HCT116 (cell line): ENCODE results near the gene ETHE1. TPM values are rescaled to one million over a fixed set of nuclear protein-coding genes. Genes with fewer than 3 reads are reported as not detected.

Source experiments
- ATAC-seq: fragments of 200-7000 bp; cut with Tn5 transposase; 2 replicates; pipeline ENCODE4 v1.9.1; 2020; ENCODE audit warnings: mild to moderate bottlenecking, moderate library complexity
- BruUV-seq: library from RNA; stranded (reverse); fragments of 400-500 nt; replicated peaks from 2 replicates; lab custom pipeline; 2021; lab: Mats Ljungman, UMichigan
- CTCF ChIA-PET: fragments of 300-600 bp; sonication (Branson Sonifier 250); formaldehyde crosslinking; loops from one replicate; lab custom pipeline; 2021; ENCODE audit warnings: antibody characterized with exemption; lab: Charles Lee
- POLR2A ChIA-PET: fragments of 300-600, 350-600 bp; sonication (Branson Sonifier 250); formaldehyde crosslinking; loops from one replicate; lab custom pipeline; 2021; ENCODE audit warnings: antibody characterized with exemption; lab: Charles Lee
- RAD21 ChIA-PET, 2 experiments: fragments of 300-600 bp; sonication (Branson Sonifier 250); formaldehyde crosslinking; loops; one replicate each; lab custom pipeline; 2023; ENCODE audit warnings: low total read pairs in 2 of 2; ENCODE audit not compliant: uncharacterized antibody in 2 of 2, unreplicated experiment in 2 of 2, low non-redundant PET in 1 of 2; lab: Charles Lee
- DNase-seq: peaks from one replicate; pipeline ENCODE4 v3.0.0-alpha.2; 2010; ENCODE audit warnings: low read depth, low spot score
- H2AFZ ChIP-seq: fragments of 200-600 bp; shearing (Covaris generic), sonication (generic); 2 replicates; pipeline ENCODE4 v1.6.1; 2017; ENCODE audit warnings: low read depth, mixed run types, mixed read lengths, antibody characterized with exemption, low read length; ENCODE audit not compliant: poor library complexity, severe bottlenecking
- H3K27ac ChIP-seq: 2 replicates; pipeline ENCODE4 v1.5.1; 2012; ENCODE audit warnings: low read depth, low read length
- H3K27me3 ChIP-seq: fragments of 200-600 bp; sonication (generic); 2 replicates; pipeline ENCODE4 v1.6.1; 2016; ENCODE audit warnings: mixed run types, low read length, mixed read lengths; ENCODE audit not compliant: insufficient read depth
- H3K36me3 ChIP-seq, 2 experiments: fragments of 200-500 bp in 1 of 2; fragments of 200-600 bp in 1 of 2; sonication (Bioruptor generic) in 1 of 2; sonication (generic) in 1 of 2; 2 replicates each; pipeline versions ENCODE4 v1.5.1 to v1.6.1; 2014 to 2016; ENCODE audit warnings: low read length in 2 of 2, inconsistent platforms in 1 of 2, mixed read lengths in 1 of 2, mixed run types in 1 of 2; ENCODE audit not compliant: insufficient read depth in 2 of 2, control insufficient read depth in 1 of 2
- H3K4me1 ChIP-seq, 2 experiments: fragments of 200-600 bp in 1 of 2; sonication (generic) in 1 of 2; 2 replicates each; pipeline versions ENCODE4 v1.5.1 to v1.6.1; 2012 to 2017; ENCODE audit warnings: low read length in 2 of 2, inconsistent platforms in 1 of 2, mild to moderate bottlenecking in 1 of 2, mixed read lengths in 1 of 2, mixed run types in 1 of 2, moderate library complexity in 1 of 2; ENCODE audit not compliant: insufficient read depth in 2 of 2, control insufficient read depth in 1 of 2
- H3K4me2 ChIP-seq: fragments of 200-600 bp; sonication (generic); 2 replicates; pipeline ENCODE4 v1.6.1; 2017; ENCODE audit warnings: mixed run types, low read length, mixed read lengths
- H3K4me3 ChIP-seq, 2 experiments: fragments of 200-600 bp in 1 of 2; sonication (generic) in 1 of 2; replicated peaks in 1 of 2; 2 replicates each; pipeline ENCODE4 v1.5.1; 2011 to 2016; ENCODE audit warnings: low read length in 2 of 2, control low read depth in 1 of 2, low read depth in 1 of 2, mild to moderate bottlenecking in 1 of 2, mixed read lengths in 1 of 2, mixed run types in 1 of 2
- H3K79me2 ChIP-seq: fragments of 200-600 bp; sonication (generic); 2 replicates; pipeline ENCODE4 v1.6.1; 2017; ENCODE audit warnings: mild to moderate bottlenecking, mixed run types, low read length, moderate library complexity, mixed read lengths; ENCODE audit not compliant: insufficient read depth
- H3K9ac ChIP-seq: fragments of 200-600 bp; sonication (generic); 2 replicates; pipeline ENCODE4 v1.6.1; 2016; ENCODE audit warnings: low read length, mixed read lengths
- H3K9me2 ChIP-seq: fragments of 200-600 bp; sonication (generic), shearing (Covaris generic); 2 replicates; pipeline ENCODE4 v1.6.1; 2017; ENCODE audit warnings: mixed run types, mild to moderate bottlenecking, moderate library complexity; ENCODE audit not compliant: insufficient read depth
- H3K9me3 ChIP-seq, 2 experiments: fragments of 200-500 bp in 1 of 2; fragments of 200-600 bp in 1 of 2; sonication (Bioruptor generic) in 1 of 2; sonication (generic) in 1 of 2; 2 replicates each; pipeline ENCODE4 v1.6.1; 2014 to 2017; ENCODE audit warnings: low read length in 2 of 2, mixed read lengths in 2 of 2, inconsistent platforms in 1 of 2, low read depth in 1 of 2, mild to moderate bottlenecking in 1 of 2, mixed run types in 1 of 2, moderate library complexity in 1 of 2; ENCODE audit not compliant: control insufficient read depth in 1 of 2, insufficient read depth in 1 of 2
- H4K20me1 ChIP-seq: fragments of 200-600 bp; sonication (generic), shearing (Covaris generic); 2 replicates; pipeline ENCODE4 v1.6.1; 2017; ENCODE audit warnings: mixed run types, mild to moderate bottlenecking, moderate library complexity; ENCODE audit not compliant: insufficient read depth
- CBX3 ChIP-seq: IDR thresholded peaks from 2 replicates; pipeline ENCODE4 v1.6.1; 2012; ENCODE audit warnings: low read depth
- CEBPB ChIP-seq: IDR thresholded peaks from 2 replicates; pipeline ENCODE4 v1.6.1; 2012; ENCODE audit warnings: low read depth
- EGR1 ChIP-seq: IDR thresholded peaks from 2 replicates; pipeline ENCODE4 v1.6.1; 2012; ENCODE audit warnings: low read depth
- EZH2 ChIP-seq: fragments of 200-600 bp; sonication (generic); IDR thresholded peaks from 2 replicates; pipeline ENCODE4 v1.6.1; 2017; ENCODE audit warnings: antibody characterized with exemption, mixed run types
- EZH2phosphoT487 ChIP-seq: fragments of 200-600 bp; IDR thresholded peaks from 2 replicates; pipeline ENCODE4 v1.6.1; 2018; ENCODE audit warnings: antibody characterized with exemption, borderline replicate concordance
- FOSL1 ChIP-seq: IDR thresholded peaks from 2 replicates; pipeline ENCODE4 v1.6.1; 2012; ENCODE audit warnings: low read depth
- JUND ChIP-seq: IDR thresholded peaks from 2 replicates; pipeline ENCODE4 v1.6.1; 2012
- POLR2AphosphoS5 ChIP-seq: IDR thresholded peaks from 2 replicates; pipeline ENCODE4 v1.6.1; 2011; ENCODE audit warnings: mild to moderate bottlenecking, low read depth, low read length, moderate library complexity
- RAD21 ChIP-seq: IDR thresholded peaks from 2 replicates; pipeline ENCODE4 v1.6.1; 2012; ENCODE audit warnings: low read depth, mild to moderate bottlenecking
- SIN3A ChIP-seq: IDR thresholded peaks from 2 replicates; pipeline ENCODE4 v1.6.1; 2012; ENCODE audit warnings: low read depth
- SRF ChIP-seq: IDR thresholded peaks from 2 replicates; pipeline ENCODE4 v1.6.1; 2012; ENCODE audit warnings: low read depth
- TCF7L2 ChIP-seq: IDR thresholded peaks from 2 replicates; pipeline ENCODE4 v1.7.0; 2011; ENCODE audit warnings: borderline replicate concordance, inconsistent platforms; ENCODE audit not compliant: insufficient read depth, insufficient read length; ENCODE audit errors: extremely low read depth
- YY1 ChIP-seq: IDR thresholded peaks from 2 replicates; pipeline ENCODE4 v1.6.1; 2011; ENCODE audit warnings: low read length, low read depth, moderate library complexity, mild to moderate bottlenecking; ENCODE audit not compliant: insufficient replicate concordance; ENCODE audit errors: extremely low read depth
- ZFX ChIP-seq: fragments of 450-650 bp; IDR thresholded peaks from 2 replicates; pipeline ENCODE4 v1.6.1; 2017
- intact Hi-C: fragments of 100-400 bp; cut with micrococcal nuclease; formaldehyde crosslinking; loops from 2 replicates; pipeline ENCODE4 v1.10.0; 2022
- total RNA-seq: library from RNA; stranded (reverse); gene quantifications from one replicate; pipeline ENCODE4 v1.2.1, GENCODE V29; 2021; ENCODE audit not compliant: unreplicated experiment
- TF ChIP-seq, protein P1 (sequence below): IDR thresholded peaks from 2 replicates; pipeline ENCODE4 v1.6.1; 2012; ENCODE audit warnings: low read depth
- TF ChIP-seq, protein P2 (sequence below): IDR thresholded peaks from 2 replicates; pipeline ENCODE4 v1.6.1; 2011; ENCODE audit warnings: mild to moderate bottlenecking, low read length, moderate library complexity; ENCODE audit not compliant: insufficient replicate concordance; ENCODE audit errors: extremely low read depth

ETHE1 gene
- total RNA-seq, 1 experiment from 2014 or later = 64.3 TPM

DNA sequence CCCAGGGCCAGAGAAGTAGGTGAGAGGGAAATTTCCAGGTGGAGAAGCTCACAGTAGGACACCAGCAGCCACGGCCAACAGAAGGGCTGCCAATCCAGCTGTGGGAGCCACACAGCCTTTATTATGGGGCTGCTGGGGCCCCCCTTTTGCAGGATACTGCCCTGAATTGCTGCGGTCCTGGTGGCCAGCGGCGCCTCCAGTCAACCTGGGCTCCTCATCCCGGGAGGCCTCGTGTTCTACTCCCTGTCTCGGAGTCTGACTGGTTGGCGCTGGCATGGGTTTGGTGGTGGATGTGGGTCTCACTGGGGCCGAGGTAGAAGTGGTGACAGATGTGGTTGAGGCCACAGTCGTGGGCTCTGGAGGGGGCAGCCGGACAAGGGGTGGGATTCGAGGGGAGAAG lies 65.7 kb downstream of the ETHE1 start:
- Histone ChIP-seq H3K4me3 (no peak overlapping the region), H3K27ac (no peak overlapping the region), H3K27me3 (no peaks in the 10 kb centered on the region), H3K79me2 (no peaks in the 10 kb centered on the region)
- no peak for TF ChIP-seq CEBPB
- TF ChIP-seq SIN3A = no peak
- TF ChIP-seq JUND = no peak
- no peak for TF ChIP-seq YY1
- TF ChIP-seq, all 23 proteins: peak for 0
- Histone ChIP-seq H3K4me1 (peaks cover 22 to 35% of the 10 kb centered on the region in 2 experiments), H3K4me2 (no peak overlapping the region), H3K36me3 (no peaks in the 10 kb centered on the region), H3K9ac (no peak overlapping the region), H2AFZ (no peak overlapping the region), H4K20me1 (no peaks in the 10 kb centered on the region), H3K9me3 (no peaks in the 10 kb centered on the region), H3K9me2 (no peaks in the 10 kb centered on the region)
- intact Hi-C loops = no loop called here
- POLR2A ChIA-PET = no interaction called here
- no TSS peak for BruUV-seq
- CTCF ChIA-PET = interaction anchor here (1.0 kb wide), 1 partner anchor 58 kb away, joined by 4 read pairs; no protein-coding TSS in a partner anchor
- RAD21 ChIA-PET = no interaction called here
- ATAC-seq = no peak
- DNase-seq = no peak

GRCh38 chr19:43460362-43461016 lies 66.5 kb downstream of the ETHE1 start:
- BruUV-seq = no TSS peak
- Histone ChIP-seq H3K9me2 (no peaks in the 10 kb centered on the region), H3K36me3 (no peaks in the 10 kb centered on the region), H3K4me1 (peaks cover 16 to 28% of the 10 kb centered on the region in 2 experiments), H3K4me3 (no peak overlapping the region), H2AFZ (no peak overlapping the region), H3K4me2 (no peak overlapping the region), H4K20me1 (no peaks in the 10 kb centered on the region), H3K9me3 (no peaks in the 10 kb centered on the region), H3K27me3 (no peaks in the 10 kb centered on the region), H3K27ac (no peak overlapping the region), H3K79me2 (no peaks in the 10 kb centered on the region), H3K9ac (no peak overlapping the region)
- CTCF ChIA-PET = interaction anchor here (1.0 kb wide), 1 partner anchor 59 kb away, joined by 4 read pairs; no protein-coding TSS in a partner anchor
- POLR2A ChIA-PET = no interaction called here
- no peak for ATAC-seq
- intact Hi-C loops = no loop called here
- no peak for DNase-seq
- RAD21 ChIA-PET = no interaction called here
- TF ChIP-seq SIN3A (no peak), CBX3 (no peak), EZH2 (no peak), EGR1 (no peak), FOSL1 (no peak), JUND (no peak), SRF (no peak), EZH2phosphoT487 (no peak), POLR2AphosphoS5 (no peak), TCF7L2 (no peak), ZFX (no peak), RAD21 (no peak)
- TF ChIP-seq, protein P1, sequence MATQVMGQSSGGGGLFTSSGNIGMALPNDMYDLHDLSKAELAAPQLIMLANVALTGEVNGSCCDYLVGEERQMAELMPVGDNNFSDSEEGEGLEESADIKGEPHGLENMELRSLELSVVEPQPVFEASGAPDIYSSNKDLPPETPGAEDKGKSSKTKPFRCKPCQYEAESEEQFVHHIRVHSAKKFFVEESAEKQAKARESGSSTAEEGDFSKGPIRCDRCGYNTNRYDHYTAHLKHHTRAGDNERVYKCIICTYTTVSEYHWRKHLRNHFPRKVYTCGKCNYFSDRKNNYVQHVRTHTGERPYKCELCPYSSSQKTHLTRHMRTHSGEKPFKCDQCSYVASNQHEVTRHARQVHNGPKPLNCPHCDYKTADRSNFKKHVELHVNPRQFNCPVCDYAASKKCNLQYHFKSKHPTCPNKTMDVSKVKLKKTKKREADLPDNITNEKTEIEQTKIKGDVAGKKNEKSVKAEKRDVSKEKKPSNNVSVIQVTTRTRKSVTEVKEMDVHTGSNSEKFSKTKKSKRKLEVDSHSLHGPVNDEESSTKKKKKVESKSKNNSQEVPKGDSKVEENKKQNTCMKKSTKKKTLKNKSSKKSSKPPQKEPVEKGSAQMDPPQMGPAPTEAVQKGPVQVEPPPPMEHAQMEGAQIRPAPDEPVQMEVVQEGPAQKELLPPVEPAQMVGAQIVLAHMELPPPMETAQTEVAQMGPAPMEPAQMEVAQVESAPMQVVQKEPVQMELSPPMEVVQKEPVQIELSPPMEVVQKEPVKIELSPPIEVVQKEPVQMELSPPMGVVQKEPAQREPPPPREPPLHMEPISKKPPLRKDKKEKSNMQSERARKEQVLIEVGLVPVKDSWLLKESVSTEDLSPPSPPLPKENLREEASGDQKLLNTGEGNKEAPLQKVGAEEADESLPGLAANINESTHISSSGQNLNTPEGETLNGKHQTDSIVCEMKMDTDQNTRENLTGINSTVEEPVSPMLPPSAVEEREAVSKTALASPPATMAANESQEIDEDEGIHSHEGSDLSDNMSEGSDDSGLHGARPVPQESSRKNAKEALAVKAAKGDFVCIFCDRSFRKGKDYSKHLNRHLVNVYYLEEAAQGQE = no peak
- TF ChIP-seq, protein P2, sequence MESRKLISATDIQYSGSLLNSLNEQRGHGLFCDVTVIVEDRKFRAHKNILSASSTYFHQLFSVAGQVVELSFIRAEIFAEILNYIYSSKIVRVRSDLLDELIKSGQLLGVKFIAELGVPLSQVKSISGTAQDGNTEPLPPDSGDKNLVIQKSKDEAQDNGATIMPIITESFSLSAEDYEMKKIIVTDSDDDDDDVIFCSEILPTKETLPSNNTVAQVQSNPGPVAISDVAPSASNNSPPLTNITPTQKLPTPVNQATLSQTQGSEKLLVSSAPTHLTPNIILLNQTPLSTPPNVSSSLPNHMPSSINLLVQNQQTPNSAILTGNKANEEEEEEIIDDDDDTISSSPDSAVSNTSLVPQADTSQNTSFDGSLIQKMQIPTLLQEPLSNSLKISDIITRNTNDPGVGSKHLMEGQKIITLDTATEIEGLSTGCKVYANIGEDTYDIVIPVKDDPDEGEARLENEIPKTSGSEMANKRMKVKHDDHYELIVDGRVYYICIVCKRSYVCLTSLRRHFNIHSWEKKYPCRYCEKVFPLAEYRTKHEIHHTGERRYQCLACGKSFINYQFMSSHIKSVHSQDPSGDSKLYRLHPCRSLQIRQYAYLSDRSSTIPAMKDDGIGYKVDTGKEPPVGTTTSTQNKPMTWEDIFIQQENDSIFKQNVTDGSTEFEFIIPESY = no peak
